Stimulated activated CD8-positive, alpha-beta memory T cell treated with anti-CD3 and anti-CD28 coated beads, Interleukin-12 subunit alpha, Interleukin-12 subunit beta, amount 100 ng/mL, for 4 hours (primary cell): ENCODE measurements around the gene PYGM.

Experiments used
- DNase-seq: peaks from one replicate; pipeline ENCODE4 v3.0.0-alpha.2; 2020; ENCODE audit warnings: low read depth

The PYGM gene

DNA sequence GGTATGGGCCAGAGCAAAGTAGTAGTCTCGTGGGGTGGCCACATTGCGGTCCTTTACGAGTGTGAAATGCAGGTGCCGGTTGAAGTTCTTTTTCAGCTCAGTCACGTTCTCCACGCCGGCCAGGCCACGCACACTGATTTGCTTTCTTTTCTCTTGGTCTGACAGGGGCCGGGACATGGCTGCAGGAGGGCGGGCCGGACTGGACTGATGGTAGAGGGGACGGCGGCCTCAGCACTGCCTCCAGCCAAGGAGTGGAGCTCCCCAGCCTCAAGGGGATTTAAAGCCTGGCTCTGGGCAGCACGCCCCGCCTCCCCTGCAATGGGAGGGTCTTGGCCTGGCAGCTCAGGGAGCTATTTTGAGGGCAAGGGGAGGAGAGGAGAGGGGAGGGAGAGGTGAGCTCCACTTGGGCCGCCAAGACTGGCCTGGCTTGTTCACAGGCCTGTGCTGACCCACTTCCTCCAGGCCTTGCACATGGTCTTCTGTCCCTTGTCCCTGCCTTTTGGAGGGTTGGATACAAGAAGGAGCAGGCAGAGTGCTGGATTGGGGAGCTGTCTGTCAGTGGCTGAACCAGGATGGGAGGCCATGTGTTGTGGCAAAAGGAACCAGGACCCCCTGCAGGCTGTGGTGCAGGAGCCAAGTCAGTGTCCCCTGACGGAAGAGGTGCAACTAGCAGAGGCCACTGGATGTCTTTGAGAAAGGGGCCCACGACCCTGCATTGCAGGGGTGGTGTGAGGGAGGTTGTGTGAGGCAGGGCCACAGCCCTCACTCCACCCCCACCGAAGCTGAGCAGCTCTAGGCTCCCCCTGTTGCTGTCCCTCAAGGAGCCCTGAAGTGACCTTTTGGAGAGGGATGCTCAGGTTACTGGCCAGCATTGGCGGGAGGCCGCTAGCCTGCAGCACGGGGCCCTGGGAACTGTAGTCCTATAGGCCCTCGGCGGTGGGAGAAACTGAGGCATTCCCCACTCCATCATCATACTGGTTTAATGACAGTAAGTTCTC lies at the start of gene PYGM:
PYGM (minus strand) TSS at position 253 of the 998 bp plus-strand sequence; CDS start at position 177, 76 bp downstream.
- DNase-seq = no peak

DNA sequence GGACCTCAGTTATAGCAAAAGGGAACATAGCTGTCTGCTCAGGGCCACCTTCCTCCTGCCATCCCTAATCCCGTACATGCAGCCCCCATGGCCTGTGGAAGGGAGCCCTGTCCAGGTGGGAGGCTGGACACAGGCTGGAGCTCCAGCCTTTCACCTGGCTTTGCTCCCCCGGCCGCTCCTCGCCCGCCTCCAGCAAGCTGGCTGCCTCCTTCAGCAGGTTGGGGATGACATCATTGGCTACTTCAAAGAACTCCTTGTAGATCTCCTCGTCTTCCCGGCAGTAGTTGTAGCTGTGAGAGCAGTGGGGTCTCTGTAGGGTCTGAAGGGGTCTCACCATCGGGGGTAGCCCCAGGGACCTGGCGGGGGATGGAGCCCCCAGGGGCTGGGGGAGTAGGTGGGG lies 45.7 kb upstream of the PYGM start:
- DNase-seq = no peak

DNA sequence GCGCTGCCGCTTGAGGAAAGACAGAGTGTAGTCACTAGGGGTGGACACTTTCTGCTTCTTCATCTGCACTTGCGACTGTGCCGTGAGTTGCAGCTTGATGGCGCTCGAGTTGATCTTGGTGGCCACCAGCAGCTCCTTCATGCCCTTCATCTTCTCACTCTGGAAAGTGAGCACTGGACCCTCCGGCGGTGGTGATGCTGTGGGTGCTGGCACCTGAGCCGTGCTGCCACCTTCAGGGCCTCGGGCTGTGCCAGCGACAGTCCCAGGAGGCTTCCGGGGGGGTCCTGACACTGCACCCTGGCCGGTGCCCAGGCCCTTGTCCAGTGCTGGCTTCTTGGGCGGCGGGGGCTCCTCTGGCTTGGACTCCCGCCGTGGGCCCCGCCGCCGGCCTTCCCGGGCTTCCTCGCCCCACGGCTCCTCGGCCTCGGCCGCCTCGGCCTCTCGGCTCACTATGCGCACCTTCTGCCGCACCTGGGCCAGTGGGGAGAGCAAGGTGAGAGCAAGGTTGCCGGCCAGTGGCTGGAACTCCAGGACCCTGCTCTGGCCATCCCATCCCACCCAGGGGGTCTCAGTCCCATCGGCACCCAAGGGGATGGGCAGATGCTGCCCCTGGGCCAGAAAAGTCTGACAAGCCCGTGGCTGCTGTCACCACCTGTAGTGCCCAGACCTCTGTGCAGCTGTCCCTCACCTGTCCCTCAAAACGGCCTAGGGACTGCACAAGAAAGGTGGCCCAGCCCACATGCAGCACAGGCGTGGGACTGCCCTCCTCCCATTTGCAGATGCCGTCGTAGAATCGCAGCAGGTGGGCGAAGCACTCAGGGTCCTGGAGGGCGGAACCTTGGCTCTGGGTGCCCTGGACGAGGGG lies 44.8 kb upstream of the PYGM start:
- no peak for DNase-seq

DNA sequence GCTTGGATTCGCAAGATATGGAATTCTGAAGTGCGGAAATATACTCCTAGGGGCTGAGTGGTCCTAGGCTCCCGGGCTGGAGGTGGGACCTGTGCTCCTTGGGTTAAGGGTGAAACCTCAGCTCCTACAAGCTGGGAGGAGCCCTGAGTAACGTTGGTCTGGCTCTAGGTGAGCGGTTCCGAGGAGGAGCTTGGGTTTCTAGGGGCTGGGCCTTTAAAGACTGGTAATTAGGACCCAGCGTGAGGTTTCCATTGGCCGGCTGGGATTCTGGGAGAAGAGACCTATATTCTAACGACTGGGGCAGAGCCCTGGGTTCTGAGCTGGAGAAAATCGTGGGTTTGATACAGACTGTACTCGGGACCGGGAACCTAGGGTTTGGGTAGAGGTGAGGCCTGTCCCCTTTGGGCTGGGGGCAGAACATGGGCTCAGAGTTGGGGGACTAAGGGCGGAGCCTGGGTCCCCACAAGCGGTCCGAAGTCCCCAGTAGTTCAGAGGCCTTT lies 44.1 kb upstream of the PYGM start:
- DNase-seq = no peak

DNA sequence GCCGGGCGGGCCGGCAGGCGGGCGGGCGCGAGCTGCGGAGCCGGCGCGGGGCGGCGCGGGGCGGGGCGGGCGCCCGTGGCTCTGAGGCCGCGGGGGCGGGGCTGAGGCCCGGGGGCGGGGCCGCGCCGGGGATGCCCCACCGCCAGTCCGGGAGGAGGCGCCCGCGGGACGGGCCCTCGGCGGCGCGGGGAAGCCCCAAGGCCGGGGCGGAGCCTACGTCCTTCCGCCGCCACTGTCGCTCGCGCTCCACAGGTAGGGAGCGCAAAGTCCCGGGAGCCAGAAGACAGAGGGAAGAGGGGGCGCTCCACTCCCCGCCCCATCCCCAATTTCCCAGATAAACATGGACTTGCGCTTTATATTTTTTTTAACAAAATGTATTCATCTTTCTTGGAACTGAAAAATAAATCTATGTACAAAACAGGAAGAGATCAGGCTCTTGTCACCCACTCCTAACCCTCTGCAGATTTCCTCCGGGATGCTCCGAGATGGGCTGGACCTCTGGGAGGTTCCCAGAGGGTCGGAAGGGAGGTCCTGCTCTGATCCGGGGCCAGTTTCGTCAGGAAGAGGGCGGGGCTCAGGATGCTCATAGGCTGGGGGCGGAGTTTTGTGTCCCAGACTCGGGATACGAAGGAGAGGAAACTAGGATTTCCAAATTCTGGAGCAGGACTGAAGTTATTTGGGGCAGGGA lies 43.5 kb upstream of the PYGM start, which contains the start of gene MAP4K2:
MAP4K2 (minus strand) TSS at position 57 of the 688 bp plus-strand sequence. CDS start 65 bp downstream, outside the sequence.
- DNase-seq = peak; percentile 83

DNA sequence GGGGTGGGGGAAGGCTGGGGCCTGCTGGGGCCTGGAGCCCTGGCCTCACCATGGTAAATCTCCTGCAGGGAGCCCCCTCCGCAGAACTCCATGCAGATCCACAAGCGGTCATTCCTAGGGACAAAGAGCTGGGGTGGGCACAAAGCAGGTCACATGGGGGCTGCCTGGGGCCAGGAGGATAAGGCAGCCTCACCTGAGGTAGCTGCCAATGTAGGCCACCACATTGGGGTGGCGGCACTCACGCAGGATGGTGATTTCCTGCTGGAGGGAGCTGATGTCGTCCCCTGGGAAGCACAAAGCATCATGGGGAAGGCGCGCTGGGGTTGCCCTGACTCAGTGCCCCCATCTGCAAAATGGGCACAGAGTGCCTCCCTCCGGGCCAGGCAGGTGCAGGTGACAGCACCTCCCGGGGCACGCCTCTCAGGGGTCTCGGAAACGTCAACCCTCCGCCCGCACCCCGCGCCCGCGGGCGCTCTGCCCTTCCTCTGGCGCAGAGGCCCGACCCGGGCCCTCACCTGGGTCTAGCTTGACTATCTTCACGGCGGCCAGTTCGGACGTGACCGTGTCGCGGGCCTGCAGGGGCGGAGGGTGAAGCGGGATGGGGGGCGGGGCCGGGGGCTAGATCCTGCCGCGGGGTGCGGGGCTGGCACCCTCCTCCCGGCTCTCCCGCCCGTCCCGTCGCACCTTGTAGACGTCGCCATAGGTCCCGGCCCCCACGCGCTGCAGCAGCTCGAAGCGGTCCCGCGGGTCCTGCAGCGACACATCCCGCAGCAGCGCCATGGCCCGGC lies 42.8 kb upstream of the PYGM start:
- no peak for DNase-seq

DNA sequence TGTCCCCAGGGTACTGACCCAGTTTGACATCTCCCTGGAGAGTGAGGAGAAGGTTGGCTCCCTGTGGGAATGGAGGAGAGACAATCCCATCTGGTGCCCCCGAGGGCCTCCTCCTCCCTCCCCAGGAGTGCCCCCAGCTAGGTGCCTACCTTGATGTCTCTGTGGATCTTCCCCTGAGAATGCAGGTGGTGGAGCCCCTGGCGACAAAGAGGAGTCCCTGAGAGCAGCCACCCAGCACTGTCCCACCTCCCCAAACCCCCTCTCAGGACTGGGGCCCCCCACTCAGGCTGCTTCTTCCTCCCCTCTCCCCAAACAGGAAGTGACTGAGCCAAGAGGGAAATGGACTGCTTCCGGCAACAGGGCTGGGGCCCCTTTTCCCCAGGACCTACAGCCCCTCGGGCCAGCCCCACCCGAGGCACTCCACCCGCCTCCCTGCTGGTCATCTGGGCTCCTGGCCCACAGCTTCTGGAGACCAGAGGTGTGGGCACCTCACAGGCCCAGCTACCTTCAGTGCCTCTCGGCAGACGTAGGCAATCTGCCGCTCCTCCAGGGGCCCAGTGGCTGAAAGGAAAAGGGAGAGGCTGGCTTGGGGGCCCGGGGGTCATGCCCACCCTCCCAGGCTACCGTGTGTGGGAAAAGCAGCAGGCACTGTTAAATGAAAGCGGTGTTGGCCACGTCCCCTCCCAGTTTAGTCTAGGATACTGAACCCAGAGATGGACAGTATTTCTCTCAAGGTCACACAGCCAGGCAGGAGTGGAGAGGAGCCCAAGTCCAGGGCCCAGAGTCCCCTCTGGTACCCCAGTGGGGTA lies 42.0 kb upstream of the PYGM start:
- no peak for DNase-seq

DNA sequence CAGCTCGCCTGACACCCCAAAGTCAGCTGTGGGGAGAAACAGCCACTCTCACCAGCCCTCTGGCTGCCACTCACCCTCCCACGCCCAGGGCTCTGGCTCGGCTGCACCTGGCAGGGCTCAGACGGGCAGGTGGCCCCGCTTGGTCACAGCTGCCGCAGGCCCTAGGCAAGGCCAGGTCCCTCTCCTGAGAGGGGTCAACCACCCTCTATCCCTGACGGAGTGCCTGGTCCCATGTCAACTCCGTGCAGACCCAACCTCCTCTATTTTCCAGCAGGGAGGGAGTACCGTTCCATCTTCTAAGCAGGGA lies 41.3 kb upstream of the PYGM start:
- no peak for DNase-seq

DNA sequence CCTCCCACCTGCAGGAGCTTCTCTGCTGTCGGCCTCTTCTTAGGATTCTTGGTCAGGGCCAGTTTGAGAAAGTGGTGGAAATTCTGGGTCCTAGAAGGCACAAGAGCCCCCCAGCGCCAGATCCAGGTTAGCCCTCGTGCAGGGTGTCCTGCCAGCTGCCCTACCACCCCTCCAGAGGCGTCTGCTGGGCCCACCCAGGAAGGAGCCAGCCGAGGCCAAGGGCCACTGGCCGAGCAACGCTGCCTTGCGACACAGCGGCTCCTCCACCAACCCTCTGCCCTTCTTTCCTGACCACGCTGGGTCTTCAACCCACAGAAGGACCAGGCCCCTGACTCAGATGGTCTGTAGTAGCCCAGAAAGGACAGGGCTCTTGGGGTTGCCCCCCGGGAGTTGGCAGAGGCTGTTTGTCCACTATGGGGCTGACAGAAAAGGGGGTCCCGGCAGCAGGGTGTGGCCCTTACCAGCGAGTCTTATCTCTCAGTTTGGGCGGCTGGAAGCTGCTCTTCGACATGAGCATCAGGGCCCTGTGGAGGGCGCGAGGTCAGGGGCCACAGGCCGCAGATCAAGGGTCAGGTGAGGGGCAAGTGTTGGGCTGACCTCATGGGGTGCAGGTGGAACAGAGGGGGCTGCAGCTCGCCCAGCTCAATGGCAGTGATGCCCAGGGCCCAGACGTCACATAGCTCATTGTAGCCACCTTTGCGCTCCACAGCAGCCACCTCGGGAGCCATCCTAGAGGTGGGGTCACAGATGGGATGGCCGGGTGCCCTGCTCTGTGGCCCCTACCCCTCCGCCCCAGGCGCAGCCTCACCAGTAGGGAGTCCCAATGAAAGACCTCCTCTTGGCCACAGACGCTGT lies 40.8 kb upstream of the PYGM start:
- no peak for DNase-seq

DNA sequence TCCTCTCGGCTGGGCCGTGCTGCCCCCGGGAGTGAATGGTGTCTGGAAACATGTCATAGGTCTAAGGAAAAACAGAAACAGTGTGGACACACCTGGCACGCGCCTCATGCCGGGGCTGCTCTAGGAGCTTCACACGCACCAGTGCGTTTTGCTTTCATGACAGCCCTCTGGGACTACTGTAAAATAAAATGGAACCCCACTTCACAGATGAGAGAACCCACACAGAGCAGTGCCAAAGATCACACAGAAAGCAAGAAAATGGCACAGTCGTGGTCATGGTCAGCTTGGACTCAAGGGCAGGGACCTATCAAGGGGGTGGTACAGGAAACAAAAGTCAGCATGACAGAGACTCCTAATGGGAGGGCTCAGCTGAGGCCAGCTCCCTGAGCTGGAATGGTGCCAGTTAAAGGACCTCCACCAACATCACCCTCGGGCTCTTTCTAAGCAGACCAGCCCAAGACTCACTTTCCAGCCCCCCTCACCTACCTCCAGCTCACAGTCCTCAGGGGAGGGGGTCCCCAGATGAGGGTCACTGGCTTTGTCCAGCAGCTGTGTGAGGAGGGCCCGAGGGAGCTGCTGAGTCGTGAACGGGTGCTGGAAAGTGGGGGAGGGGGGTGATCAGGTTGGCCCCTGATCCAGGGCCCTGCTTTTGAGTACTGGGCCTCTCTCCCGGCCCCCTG lies 40.0 kb upstream of the PYGM start:
- DNase-seq = no peak

DNA sequence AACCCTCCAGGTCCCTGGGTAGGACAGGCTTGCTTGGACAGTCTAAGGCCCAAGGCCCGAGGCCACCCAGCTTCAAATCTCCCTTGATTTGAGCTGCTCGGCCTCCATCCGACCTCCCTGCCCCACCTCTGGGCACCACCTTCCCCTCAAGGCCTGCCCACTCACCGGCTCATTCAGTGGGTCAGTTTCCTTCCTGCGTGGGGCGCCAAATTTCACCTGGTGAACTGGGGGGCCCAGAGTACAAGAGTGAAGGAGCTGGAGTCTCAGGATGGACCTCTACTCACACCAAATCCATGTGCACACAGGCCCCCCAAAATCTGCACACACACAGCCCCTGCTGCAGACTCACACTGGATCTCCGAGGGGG lies 39.5 kb upstream of the PYGM start:
- no peak for DNase-seq

DNA sequence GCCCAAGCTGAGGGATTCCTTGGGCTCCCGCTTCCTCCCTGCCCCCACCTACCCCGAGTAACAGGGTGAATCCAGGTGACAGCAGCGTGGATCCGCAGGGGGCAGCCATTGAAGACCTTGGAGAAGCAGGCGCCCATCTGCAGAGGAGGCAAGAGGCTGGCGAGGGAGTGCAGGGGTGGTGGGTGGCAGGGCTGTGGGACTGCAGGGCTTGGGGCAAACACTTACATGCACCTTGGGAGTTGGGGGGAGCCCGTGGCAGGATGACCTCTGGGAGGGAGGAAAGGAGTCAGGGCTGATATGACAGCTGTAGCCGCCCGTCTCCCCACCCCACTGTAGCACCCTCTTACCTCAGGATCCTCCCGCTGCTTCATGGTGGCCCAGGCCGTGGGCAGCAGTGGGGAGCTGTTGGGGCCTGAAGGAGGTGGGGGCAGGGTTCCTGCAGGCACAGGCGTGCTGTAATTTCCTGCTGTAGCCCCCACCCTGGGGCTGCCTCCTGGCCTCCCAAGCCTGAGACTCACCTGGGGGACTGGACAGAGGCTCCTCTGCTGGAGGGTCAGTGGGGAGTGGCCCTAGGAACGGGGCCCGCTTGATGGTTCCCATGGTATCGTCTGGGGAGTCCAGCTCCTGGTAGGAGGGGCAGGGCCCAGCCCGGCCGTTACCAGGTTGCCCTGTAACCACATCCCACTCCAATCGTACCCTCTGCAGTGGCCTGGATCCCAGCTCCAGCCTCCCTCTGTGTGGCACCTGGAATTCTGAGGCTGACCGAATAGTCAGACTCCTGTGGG lies 37.2 kb upstream of the PYGM start:
- DNase-seq = no peak

DNA sequence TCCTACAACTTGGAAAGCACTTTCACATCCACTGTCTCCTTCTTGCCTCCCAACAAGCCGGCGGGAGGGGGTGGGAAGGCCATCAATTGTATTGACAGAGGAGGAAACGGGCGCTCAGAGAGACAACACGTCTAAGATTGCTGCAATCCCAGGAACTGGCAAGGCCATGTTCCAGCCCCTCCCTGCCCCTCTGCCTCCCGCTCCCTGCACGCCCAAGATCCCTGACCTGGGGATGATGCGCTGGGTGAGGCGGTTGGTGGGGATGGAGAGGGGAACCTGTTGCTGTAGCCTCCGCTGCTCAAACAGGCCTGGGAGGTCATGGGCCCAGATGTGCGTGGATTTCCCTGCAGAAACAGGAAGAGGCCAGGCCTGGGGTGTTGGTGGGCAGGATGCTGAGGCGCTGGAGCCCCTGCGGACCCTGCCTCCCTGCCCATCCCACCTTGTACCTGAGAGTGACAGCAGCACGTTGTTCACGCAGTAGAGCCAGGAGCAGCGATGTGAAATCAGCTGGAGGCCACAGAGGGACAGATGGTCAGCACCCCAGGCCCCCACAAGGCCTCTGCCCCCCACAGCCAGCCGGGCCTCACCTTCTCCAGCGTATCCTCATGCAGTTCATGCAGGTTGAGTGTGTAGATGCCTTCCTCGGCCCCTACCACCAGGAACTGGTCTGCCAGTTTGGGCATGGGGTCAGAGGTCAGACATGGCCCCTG lies 36.4 kb upstream of the PYGM start:
- DNase-seq = no peak

DNA sequence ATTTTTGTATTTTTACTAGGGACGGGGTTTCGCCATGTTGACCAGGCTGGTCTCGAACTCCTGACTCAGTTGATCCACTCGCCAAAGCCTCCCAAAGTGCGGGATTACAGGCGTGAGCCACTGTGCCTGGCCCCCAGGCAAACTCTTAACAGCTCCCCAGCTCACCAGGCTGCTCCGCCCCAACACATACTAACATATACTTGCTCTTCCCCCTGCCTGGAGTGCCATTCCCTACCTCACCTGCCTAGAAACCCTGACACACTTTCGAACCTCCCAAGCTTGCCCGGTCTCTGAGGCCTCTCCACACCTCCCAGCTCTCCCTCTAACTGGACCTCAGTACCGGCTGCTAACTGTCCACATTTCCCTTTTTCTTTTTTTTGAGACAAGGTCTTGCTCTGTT lies 34.8 kb upstream of the PYGM start:
- no peak for DNase-seq

DNA sequence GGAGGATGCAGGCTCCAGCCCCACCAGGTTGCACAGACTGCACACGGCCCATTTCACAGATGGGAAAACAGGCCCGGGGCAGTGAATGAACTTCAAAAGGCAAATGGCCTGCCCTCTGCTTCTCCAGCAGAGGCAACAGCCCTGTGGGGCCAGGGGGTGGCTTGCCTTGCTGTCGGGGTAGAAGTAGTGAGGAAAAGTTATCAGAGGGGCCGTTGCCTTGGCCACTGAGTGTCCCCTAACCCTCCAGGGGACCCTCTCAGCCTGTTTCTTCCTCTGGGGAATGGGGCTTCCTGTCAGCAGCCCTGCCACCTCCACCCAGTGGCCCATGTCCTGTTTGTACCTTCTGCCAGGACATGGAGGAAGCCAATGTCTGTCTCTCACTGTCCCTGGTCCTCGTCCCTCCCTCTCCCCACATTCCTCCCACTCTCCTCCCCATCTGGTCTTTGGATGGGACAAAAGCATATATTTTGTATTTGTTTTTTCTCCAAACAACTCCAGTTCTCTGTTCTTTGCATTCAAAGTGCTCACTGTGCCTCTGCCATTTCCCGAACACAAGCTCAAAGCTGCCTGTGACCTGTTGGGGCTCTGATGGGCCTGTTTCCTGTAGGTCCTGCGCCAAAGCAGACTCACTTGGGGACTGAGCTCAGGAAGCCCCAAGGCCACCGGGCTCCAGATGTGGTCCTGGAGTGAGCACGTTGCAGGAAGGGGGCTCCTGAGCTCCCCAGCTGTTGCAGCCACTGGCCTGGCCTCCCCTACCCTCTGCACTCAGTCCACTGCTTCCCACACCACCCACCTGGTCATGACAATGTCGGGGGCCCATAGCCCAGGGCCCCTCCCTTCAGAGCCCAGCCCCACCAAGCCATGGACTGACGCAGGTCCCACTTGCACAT lies 33.7 kb upstream of the PYGM start:
- DNase-seq = no peak

DNA sequence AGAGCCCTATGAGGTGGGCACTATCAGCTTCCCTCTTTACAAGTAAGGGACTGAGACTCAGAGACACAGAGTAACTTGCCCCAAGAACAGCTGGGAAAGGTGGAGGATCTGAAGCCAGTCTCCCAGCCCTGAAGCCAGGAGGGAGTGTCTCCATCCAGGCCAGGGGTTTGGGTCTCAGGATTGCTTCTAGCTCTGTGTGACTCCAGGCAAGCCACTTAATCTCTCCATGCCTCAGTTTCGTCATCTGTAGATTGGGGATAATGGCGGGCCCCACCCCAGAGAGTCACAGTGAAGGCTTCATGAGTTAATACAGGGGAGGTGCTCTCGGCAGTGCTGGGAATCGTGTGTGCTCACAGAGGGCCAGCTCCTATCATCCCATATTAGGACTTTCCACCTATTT lies 32.7 kb upstream of the PYGM start:
- DNase-seq = no peak
